Thymus (tissue), 11 donors: ENCODE data around the gene UBAP2L. TPM values are rescaled to one million over a fixed set of nuclear protein-coding genes. Genes with fewer than 3 reads are reported as not detected.
"Not testable (repeated sequence)": the region's sequence is repeated elsewhere in the genome, so short reads cannot be mapped to it uniquely, and the experiment has no call there.

Experiments
- DNase-seq, 9 donors: peaks; one replicate each; pipeline ENCODE4 v3.0.0-alpha.2; 2013; ENCODE audit warnings: low spot score in 9 of 9, low read depth in 6 of 9, missing footprints in 1 of 9
- H3K27ac ChIP-seq, 2 donors: one replicate each; pipeline ENCODE4 v1.5.1; 2013; ENCODE audit warnings: control low read depth in 1 of 2, low read depth in 1 of 2, low read length in 1 of 2, mild to moderate bottlenecking in 1 of 2, moderate library complexity in 1 of 2
- H3K27me3 ChIP-seq, 2 donors: one replicate each; pipeline ENCODE4 v1.5.1; 2013; ENCODE audit warnings: low read length in 1 of 2; ENCODE audit not compliant: control insufficient read depth in 2 of 2, insufficient read depth in 1 of 2
- H3K36me3 ChIP-seq, 2 donors: one replicate each; pipeline ENCODE4 v1.5.1; 2013; ENCODE audit warnings: low read length in 1 of 2, mild to moderate bottlenecking in 1 of 2, moderate library complexity in 1 of 2; ENCODE audit not compliant: control insufficient read depth in 2 of 2, insufficient read depth in 2 of 2
- H3K4me1 ChIP-seq, 2 donors: one replicate each; pipeline ENCODE4 v1.5.1; 2013; ENCODE audit warnings: low read length in 2 of 2; ENCODE audit not compliant: control insufficient read depth in 2 of 2, insufficient read depth in 2 of 2
- H3K4me3 ChIP-seq, 2 donors: one replicate each; pipeline ENCODE4 v1.5.1; 2013; ENCODE audit warnings: low read length in 2 of 2, control low read depth in 1 of 2, mild to moderate bottlenecking in 1 of 2
- H3K9me3 ChIP-seq, 2 donors: one replicate each; pipeline ENCODE4 v1.5.1; 2013; ENCODE audit warnings: low read length in 1 of 2, mild to moderate bottlenecking in 1 of 2; ENCODE audit not compliant: control insufficient read depth in 2 of 2, insufficient read depth in 1 of 2
- WGBS: extraction: QIAGEN DNeasy Blood & Tissue Kit; methylation state at CpG from one replicate; pipeline ENCODE4 v1.1.7; 2013; 5-methylcytosine and 5-hydroxymethylcytosine counted together
- polyA plus RNA-seq: library from polyadenylated mRNA; stranded (reverse); fragments of 200-250 nt; gene quantifications from one replicate; pipeline ENCODE4 v1.2.3, GENCODE V29; 2013
- total RNA-seq: library from RNA; stranded (reverse); fragments of 120-200 nt; gene quantifications from one replicate; pipeline ENCODE4 v1.2.4, GENCODE V29; 2013
- donor health status: healthy.

Gene UBAP2L
- total and polyA plus RNA-seq, 2 donors: 30.5 to 50.1 TPM

DNA sequence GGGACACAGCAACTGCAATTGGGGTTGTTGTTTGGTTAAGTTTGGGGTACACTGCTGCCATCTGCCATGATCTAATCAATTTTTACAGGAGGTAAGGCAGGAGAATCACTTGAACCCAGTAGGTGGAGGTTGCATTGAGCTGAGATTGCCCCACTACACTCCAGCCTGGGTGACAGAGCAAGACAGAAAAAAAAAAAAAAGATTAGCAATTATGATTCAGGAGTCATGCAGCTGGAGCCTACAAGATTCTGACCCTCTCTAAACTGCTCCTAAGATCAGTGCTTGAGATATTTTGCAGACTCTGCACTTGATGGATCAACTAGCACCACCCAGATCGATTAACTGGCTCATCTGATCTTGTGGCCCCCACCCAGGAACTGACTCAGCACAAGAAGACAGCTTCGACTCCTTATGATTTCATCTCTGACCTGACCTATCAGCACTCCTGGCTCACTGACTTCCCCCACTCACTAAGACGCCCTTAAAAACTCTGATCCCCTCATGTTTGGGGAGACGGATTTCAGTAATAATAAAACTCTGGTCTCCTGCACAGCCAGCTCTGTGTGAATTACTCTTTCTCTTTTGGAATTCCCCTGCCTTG is 87.0 kb downstream of the UBAP2L start:
- H3K9me3 ChIP-seq, H3K27ac ChIP-seq: not testable (repeated sequence)

DNA sequence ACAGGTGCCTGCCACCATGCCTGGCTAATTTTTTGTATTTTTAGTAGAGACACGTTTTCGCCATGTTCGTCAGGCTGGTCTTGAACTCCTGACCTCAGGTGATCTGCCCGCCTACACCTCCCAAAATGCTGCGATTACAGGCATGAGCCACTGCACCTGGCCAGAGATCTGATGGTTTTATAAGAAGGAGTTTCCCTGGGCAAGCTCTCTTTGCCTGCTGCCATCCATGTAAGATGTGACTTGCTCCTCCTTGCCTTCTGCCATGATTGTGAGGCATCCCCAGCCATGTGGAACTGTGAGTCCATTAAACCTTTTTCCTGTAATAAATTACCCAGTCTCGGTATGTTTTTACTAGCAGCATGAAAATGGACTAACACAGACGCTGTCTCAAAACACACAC is 88.4 kb downstream of the UBAP2L start:
- H3K27me3 ChIP-seq, DNase-seq, H3K4me1 ChIP-seq, H3K36me3 ChIP-seq, H3K9me3 ChIP-seq, H3K4me3 ChIP-seq, H3K27ac ChIP-seq: not testable (repeated sequence)
- whole genome bisulfite sequencing: 91% methylated on average over 7 of the region's 7 CpGs

More for the DNA sequence above, 87.0 kb downstream of the UBAP2L start:
- DNase-seq, H3K27me3 ChIP-seq, H3K4me3 ChIP-seq, H3K36me3 ChIP-seq, H3K4me1 ChIP-seq: not testable (repeated sequence)
- 71% methylated on average over 4 of the region's 4 CpGs for WGBS

DNA sequence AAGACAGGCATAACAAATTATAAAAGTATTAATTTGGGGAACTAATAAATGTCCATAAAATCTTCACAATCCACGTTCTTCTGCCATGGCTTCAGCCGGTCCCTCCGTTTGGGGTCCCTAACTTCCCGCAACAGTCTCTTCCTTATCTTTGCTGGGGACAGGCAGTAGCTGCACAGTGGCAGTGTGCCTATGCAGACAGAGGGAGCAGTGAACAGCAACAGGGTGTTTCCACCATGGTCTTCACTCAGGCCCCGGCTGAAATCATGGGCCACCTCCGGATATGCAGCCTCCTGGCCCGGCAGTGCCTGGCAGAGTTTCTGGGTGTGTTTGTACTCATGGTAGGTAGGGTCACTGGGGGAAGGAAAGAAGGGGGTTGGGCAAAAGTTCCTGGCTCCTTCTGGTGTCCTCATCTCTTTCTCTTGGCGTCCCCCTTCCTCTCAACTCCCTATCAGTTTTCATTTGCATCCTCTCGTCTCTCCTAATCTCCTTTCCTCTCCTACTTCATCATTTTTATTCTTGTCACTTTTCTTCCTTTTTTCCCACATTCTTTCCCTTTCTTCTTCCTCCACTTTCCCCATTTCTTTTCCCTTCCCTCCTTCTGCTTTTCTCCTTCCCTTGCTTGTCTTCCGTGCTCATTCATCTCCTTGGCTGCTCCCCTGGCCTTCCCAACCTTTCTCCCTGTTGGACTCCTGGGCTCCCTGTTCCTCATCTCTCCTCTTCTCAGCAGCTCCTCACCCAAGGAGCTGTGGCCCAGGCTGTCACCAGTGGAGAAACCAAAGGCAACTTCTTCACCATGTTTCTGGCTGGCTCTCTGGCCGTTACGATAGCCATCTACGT is 91.7 kb downstream of the UBAP2L start:
- not testable (repeated sequence) for H3K4me1 ChIP-seq, H3K27me3 ChIP-seq, H3K36me3 ChIP-seq, H3K27ac ChIP-seq, DNase-seq, H3K4me3 ChIP-seq
- H3K9me3 ChIP-seq: peaks cover 0 to 11% of the 10 kb centered on the region in 2 donors
- 88% methylated on average over 13 of the region's 13 CpGs for WGBS

DNA sequence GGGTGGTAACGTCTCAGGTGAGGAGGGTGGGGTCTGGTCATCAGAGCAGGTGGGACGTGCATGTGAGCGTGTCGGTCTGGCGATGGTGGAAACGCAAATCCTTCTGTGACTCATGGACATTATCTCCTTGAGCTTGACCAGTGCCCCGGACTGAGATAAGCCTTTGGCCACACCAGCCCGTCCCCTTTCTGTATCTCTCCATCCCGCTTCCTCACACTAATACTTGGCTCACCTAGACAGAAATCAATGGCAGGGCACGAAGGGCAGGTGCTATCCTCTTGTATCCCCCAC is 92.3 kb downstream of the UBAP2L start:
- no peak for DNase-seq
- no peaks in the 10 kb centered on the region for H3K4me1 ChIP-seq
- peaks cover 0 to 11% of the 10 kb centered on the region in 2 donors for H3K9me3 ChIP-seq
- no peak overlapping the region for H3K27ac ChIP-seq
- no peaks in the 10 kb centered on the region for H3K36me3 ChIP-seq
- H3K4me3 ChIP-seq: no peak overlapping the region
- 93% methylated on average over 10 of the region's 10 CpGs for WGBS
- H3K27me3 ChIP-seq: no peaks in the 10 kb centered on the region

DNA sequence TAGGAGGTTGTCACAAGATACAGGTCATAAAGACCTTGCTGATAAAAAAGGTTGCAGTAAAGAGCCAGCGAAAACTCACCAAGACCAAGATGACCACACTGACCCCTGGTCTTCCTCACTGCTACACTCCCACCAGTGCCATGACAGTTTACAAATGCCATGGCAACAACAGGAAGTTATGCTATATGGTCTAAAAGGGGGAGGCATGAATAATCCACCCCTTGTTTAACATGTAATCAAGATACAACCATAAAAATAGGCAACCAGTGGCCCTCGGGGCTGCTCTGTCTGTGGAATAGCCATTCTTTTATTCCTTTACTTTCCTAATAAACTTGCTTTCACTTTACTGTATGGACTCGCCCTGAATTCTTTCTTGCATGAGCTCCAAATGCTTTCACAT is 93.5 kb downstream of the UBAP2L start:
- not testable (repeated sequence) for H3K4me3 ChIP-seq, H3K4me1 ChIP-seq, H3K27me3 ChIP-seq, H3K9me3 ChIP-seq, H3K27ac ChIP-seq, H3K36me3 ChIP-seq, DNase-seq
- 93% methylated on average over 3 of the region's 3 CpGs for WGBS

DNA sequence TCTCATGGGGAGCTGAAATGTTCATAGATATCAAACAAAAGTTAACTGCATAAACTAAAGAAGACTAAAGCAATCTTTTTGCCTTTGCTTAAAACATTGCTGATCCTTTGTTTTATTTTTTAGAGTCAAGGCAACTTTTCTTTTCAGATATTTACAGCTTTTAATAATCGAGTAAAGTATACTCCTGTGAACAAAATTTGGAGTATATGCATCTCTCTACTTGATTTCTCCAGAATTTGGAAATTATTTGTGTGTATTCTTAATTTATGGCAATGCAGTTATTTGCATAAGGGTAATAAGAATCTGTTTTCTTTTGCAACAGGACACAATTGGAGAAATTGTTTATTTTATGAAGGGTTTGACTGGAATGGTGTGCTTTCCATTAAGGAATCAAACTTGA is 95.9 kb downstream of the UBAP2L start:
- Histone ChIP-seq H3K27me3 (no peaks in the 10 kb centered on the region), H3K9me3 (peaks cover 0 to 9% of the 10 kb centered on the region in 2 donors), H3K4me1 (no peaks in the 10 kb centered on the region), H3K36me3 (no peaks in the 10 kb centered on the region), H3K27ac (no peak overlapping the region), H3K4me3 (no peak overlapping the region)
- no peak for DNase-seq
- WGBS: 46% methylated on average over 1 of the region's 1 CpG

DNA sequence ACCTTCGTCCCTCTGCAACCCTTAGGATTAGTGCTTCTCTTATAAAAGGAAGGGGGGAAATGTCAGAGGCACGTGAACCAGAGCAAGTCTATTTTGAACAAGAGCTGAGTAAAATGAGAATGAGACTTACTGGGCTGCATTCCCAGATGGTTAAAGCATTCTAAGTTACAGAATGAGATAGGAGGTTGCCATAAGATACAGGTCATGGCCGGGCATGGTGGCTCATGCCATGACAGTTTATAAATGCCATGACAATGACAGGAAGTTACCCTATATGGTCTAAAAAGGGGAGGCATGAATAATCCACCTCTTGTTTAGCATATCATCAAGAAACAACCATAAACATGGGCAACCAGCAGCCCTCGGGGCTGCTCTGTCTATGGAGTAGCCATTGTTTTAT is 97.6 kb downstream of the UBAP2L start:
- no peaks in the 10 kb centered on the region for H3K4me1 ChIP-seq
- no peaks in the 10 kb centered on the region for H3K36me3 ChIP-seq
- 93% methylated on average over 4 of the region's 4 CpGs for WGBS
- H3K27me3 ChIP-seq: peaks cover 0 to 7% of the 10 kb centered on the region in 2 donors
- H3K27ac ChIP-seq: no peak overlapping the region
- peaks cover 0 to 9% of the 10 kb centered on the region in 2 donors for H3K9me3 ChIP-seq
- no peak overlapping the region for H3K4me3 ChIP-seq
- no peak for DNase-seq

Other genes starting within 250 kb of the UBAP2L start
- 134 TPM for gene JTB, start 243.3 kb upstream of the UBAP2L start, total RNA-seq
- gene JTB, start 243.3 kb upstream of the UBAP2L start, polyA plus RNA-seq: 180 TPM
- 12.3 TPM for gene RAB13, start 234.6 kb upstream of the UBAP2L start, total RNA-seq
- gene RAB13, start 234.6 kb upstream of the UBAP2L start, polyA plus RNA-seq: 98.2 TPM
- gene RPS27, start 230.2 kb upstream of the UBAP2L start, total RNA-seq: 10,992 TPM
- 16,610 TPM for gene RPS27, start 230.2 kb upstream of the UBAP2L start, polyA plus RNA-seq
- 0.14 TPM for gene NUP210L, start 65.9 kb upstream of the UBAP2L start, total RNA-seq
- gene NUP210L, start 65.9 kb upstream of the UBAP2L start, polyA plus RNA-seq: 0.05 TPM
- gene TPM3, start 28.9 kb upstream of the UBAP2L start, total RNA-seq: 315 TPM
- gene TPM3, start 28.9 kb upstream of the UBAP2L start, polyA plus RNA-seq: 304 TPM
- not detected for gene CFAP141, start 14.6 kb upstream of the UBAP2L start, total RNA-seq
- gene CFAP141, start 14.6 kb upstream of the UBAP2L start, polyA plus RNA-seq: not detected
- 120 TPM for gene HAX1, start 51.7 kb downstream of the UBAP2L start, total RNA-seq
- gene HAX1, start 51.7 kb downstream of the UBAP2L start, polyA plus RNA-seq: 113 TPM
- gene AQP10, start 100.1 kb downstream of the UBAP2L start, total RNA-seq: 0.05 TPM
- 0.09 TPM for gene AQP10, start 100.1 kb downstream of the UBAP2L start, polyA plus RNA-seq
- gene ATP8B2, start 104.6 kb downstream of the UBAP2L start, total RNA-seq: 23.0 TPM
- gene ATP8B2, start 104.6 kb downstream of the UBAP2L start, polyA plus RNA-seq: 15.5 TPM
- 10.5 TPM for gene IL6R, start 184.4 kb downstream of the UBAP2L start, total RNA-seq
- 10.3 TPM for gene IL6R, start 184.4 kb downstream of the UBAP2L start, polyA plus RNA-seq